ENCODE results near the gene VEPH1.

VEPH1 gene

DNA sequence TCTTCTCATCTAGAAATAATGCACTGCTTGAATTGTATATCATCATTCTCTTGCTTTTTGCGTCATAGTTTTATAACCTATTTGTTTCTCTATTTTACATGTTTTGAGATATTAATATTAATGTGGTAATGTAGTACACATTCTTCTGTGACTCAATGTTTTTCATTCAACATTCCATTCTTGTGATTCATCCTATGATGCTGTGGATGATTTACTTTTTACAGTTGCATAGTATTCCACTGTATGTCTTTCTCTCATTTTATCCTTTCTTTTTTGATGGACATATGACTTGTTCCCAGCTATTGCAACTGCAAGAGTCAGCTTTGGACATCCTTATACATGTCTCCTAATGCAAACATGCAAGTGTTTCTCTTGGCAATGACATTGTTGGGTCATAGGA, 20.6 kb upstream of the VEPH1 start:
- DNase-seq (ENCODE audit: low spot score): no peak

DNA sequence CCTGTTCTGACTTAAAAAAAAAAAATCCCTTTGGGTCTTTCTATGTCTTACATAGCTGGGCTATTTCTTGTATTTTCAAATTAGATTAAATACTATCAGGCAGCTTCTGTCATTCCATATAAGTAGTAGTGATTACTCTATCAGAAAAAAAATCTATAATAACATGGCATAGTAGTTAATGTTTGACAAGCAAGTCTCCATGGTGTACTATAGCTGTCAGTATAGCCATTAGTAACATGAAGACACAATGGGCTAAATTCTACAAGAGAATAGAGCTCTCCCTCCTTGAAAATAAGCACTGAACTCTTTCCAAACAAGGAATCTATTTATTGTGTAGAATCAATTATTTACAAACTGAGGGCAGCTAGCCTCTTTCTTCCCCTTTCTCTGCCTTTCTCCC, 19.4 kb upstream of the VEPH1 start:
- DNase-seq (ENCODE audit: low spot score): no peak

DNA sequence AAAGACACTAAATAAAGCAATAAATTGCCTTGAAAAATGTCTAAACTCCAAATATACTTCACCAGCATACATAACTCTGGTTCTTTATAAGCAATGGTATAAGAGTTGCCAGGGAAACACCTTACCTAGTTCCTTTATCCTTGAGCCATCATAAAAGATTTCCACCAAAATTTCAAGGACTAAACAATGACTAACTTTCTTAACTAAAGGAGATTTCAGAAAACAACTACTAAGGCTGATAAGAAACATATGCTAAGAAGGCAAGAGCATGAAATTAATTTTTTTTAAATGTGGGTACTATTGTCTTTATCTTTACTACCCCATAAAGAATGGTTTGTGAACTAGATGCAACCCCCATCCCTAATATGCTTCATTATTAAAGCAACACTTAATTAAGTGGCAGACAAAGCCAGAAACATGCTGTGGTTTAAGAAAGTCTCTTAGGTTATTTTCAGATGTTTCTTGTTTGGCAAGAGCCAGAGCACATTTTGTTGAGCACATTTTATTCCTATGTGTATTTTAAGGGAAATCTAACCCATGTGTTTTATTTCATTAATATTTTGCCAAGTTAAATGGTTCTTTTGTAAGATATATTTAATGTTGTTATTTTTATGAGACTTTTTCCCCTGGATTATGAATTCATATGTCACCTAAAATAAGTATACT, 17.4 kb upstream of the VEPH1 start:
- no peak for DNase-seq (ENCODE audit: low spot score)

DNA sequence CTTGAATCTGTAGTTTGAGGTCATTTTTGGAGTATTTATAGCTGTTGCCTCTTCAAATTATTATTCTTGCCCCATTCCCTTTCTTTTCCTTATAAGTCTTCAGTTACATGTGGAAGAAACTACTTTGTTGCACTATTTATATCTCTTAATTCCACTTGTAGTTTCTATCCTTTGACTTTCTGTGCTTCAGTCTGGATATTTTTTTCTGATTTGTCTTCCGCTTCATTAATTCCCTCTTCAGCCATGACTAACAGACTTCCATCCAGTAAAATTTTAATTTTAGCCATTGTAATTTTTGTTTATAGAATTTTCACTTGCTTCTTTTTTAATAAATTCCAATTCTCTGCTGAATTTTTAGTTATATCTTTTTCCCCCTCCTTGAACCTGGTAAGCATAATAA, 15.7 kb upstream of the VEPH1 start:
- no peak for DNase-seq (ENCODE audit: low spot score)

DNA sequence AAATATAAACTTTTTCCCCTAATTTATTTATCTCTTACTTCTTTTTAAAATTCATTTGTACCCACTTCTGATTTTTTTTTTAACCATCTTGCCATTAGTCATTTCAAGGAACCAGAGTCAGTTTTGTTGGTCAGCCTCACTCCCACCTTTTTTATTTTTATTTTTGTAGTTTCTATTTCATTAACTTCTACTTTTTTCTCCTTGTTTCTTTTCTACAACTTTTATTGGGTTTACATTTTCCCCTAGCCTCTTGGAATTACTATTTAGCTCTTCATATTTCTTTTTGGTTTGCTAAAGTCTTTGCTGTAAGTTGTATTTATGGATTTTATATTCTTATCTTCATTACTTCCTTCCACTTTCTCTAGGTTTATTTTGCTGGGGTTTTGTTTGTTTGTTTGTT, 13.7 kb upstream of the VEPH1 start:
- no peak for DNase-seq (ENCODE audit: low spot score)

DNA sequence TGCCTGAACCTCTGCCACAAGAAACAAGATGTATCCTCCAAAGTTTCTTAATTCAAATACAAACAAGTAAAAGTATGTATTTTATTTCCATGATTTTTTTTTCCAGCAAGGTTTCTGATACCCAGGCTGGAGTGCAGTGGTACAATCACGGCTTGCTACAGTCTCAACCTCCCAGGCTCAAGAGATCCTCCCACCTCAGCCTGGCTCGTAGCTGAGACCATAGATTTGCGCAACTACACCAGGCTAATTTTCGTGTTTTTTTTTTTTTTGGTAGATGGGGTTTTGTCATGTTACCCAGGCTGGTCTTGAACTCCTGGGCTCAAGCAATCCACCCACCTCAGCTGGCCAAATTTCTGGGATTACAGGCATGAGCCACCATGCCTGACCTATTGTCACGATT, 12.2 kb upstream of the VEPH1 start:
- DNase-seq (ENCODE audit: low spot score): no peak

DNA sequence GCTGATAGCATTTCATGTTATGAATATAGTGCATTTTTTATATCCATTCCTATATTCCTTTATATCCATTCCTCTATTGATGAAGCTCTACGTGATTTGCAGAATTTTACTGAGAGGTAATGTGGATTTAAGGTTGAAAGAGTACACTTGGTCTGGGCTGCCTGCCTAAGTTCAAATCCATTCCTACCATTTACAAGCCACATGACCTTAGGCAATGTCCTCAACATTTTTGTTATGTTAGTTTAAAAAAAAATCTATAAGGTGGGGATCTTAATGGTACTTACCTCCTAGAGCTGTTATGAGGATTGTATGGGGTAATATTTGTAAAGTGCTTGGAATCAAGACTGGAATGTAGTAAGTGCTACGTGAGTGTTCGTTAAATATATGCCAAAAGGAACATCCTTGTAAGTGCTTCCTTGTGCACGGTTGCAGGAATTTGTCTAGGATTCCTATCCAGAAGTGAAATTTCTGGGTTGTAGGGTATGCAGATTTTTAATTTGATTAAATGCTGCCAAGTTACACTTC, 11.2 kb upstream of the VEPH1 start:
- DNase-seq (ENCODE audit: low spot score): no peak

DNA sequence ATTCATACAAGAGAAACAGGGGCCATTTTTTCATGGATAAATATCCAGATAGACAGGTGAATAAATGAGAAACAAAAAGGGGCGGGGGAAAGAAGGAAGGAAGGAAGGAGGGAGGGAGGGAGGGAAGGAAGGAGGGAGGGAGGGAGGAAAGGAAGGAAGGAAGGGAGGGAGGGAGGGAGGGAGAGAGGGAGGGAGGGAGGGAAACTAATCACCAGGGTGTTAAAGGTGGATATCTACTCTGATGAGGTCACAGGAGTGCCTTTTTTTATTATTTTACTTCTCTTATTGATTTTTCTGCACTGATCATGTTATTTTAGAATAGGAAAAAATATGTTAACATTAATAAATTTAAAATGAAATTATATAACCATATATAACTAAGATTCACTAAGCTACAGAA, 10.4 kb upstream of the VEPH1 start:
- no peak for DNase-seq (ENCODE audit: low spot score)

DNA sequence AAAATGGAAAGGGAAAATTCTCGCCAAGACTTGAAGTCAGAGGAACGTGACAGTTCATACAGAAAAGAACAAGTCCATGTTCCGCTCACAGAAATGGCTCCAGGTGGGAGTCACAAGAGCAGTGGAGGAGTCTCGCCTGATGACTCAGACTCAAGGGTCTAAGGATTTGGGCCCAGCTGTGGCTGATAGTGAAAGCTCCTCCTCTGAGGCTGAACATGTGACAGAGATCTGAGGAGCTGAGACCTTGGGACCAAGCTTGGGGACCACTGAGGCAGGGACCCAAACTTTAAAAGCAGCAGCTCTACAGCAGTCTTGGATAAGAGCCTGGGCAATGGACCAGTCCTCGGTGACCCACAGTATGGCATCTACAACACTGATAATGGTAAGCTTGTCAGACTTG, 9.3 kb upstream of the VEPH1 start:
- no peak for DNase-seq (ENCODE audit: low spot score)

DNA sequence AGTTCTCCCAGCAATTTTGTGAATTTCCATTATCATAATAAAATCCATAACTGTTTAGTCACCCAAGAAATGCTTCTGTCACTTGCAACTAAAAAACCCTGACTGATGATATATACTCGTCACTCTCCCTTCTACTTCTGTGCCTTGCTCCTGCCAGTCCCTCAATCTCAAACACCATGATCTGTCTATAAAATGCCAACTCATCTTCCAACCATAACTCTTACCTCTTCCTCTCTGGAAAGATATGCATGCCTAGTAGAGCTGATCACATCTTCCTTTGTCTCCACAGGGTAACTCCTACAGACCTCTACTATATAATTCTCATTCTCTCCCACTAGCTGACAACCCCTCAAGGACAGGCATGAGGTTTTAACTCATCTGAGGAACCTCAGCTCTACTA, 5.2 kb upstream of the VEPH1 start:
- no peak for DNase-seq (ENCODE audit: low spot score)

DNA sequence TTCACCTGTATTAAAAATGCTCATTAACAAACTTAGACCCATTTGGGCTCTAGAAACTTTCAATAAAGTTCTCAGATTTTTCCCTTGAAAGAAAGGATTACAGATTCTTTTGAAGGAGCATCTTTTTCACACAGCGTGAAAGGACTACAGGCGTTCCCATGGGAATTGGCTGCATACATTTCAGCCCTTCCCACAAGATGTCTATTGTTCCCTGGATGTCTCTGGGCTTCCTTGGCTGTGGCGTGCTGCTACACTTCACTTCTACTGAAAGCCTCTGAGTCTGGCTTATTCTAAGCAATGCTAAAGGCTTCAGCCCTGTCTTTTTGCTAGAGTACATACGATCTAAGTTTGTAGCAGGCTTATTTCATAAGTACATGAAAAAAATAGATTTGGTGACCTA, 1.4 kb downstream of the VEPH1 start:
- no peak for DNase-seq (ENCODE audit: low spot score)

DNA sequence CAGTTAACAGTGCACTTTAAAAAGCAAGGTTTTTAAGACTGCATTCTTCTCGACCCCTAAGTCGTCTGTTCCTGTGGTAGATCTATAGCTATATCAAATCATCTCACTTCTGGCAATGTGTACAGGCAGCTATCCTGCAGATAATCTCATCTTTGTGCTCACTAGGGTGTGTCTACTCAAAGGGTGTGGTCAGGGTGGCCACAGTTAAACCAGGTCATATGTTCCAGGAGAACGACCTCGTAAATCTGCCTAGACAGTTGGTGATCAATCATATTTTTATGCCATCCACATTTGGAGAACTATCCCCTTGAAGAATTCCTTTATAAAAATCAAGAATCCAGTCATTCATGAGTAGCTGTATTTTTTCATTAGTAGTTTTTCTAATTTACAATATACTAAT, 3.0 kb downstream of the VEPH1 start:
- DNase-seq (ENCODE audit: low spot score): no peak

DNA sequence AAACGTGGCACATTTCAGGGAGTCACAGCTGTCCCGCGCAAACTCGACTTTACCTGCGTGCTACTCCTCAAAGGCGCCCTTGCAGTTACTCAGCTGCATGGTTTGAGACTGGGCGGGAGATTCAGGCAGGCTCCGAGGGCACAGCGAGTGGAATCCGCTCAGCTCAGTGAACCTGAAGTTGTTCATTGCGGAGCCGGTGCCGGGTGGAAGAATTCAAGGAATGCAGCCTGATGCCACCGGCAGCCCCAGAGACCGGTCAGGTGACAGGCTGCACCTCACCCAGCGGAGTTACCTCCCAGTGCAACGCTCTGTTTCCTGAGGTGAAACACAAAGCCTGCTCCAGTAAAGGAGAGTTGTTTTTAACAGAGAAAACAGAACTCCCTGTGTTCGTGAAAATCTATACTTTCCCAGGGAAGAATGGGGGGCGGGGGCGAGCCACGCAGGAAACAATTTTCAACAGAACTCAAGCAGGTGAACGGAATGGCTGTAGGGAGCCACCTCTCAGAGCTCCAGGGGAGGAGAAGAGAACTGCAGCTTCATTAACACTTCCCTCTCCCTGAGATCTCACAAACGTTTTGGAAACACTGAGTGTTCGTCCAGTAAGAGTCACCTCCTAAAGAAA, 3.8 kb downstream of the VEPH1 start:
- DNase-seq (ENCODE audit: low spot score): peak; percentile 31

DNA sequence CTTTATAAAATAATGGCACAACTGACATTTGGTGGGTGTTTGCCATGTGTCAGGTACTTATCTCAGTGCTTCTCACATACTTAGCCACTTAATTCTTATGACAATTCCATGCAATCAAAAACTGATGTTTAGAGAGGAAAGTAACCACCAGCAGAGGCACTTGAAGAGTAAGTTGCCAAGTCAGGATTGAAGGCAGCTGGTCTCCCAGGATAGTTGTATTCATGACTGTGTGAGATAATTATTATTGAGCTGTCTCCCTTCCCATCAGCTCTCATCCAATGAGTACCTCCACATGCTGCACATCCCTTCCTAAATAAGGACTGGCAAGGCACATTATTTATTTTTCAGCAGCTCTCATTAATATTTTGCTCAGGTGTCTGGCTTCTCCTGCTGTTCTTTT, 4.8 kb downstream of the VEPH1 start:
- no peak for DNase-seq (ENCODE audit: low spot score)

DNA sequence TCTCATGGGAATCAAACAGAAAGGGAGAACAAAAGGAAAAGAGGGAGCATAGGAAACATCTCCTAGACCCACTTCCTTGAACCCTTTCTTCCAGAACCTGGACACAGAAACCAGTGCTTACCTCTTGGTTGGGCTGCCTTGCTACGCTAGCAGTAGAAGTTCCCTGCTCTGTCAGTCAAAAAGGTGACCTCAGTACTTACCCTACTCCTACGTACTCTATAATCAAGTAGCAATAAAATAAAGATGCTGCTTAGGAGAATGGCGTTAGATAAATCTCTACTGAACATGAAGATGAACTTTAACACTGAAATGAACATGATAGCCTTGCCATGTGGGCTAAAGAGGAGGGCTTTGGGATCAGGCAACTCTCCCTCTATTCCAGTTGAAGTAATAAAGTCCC, 7.4 kb downstream of the VEPH1 start:
- no peak for DNase-seq (ENCODE audit: low spot score)

DNA sequence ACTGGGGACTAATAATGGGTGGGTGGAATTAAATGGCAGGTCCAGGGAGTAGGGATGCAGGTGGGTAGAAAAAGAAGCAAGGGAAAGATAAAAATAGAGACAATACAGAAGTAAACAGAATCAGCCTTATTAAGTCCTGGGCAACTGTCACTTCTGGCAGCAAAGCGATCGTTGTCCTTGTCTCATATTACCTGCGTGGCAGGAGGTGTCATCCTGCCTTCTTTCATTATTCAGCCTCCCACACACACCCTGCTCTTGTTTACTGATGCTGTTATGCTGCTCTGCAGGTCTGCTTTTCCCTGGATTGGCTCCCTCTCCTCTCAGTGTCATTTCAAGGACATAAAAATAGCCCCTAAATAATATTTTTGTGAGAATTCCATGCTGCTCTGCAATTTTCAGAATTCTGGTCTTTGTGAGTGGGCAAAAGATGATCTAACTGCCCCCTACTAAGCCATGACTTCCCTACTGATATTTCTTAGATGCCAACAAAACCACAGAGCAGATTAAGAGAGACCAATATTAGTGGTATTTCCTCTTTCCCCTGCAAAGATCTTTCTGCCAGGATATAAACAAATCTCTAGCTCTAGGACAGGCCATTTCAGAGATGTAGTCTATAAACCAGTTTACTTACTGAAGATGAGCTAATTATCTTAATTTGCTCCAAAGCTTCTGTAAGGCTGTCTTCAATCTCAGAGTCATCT, 8.5 kb downstream of the VEPH1 start:
- DNase-seq (ENCODE audit: low spot score): no peak

DNA sequence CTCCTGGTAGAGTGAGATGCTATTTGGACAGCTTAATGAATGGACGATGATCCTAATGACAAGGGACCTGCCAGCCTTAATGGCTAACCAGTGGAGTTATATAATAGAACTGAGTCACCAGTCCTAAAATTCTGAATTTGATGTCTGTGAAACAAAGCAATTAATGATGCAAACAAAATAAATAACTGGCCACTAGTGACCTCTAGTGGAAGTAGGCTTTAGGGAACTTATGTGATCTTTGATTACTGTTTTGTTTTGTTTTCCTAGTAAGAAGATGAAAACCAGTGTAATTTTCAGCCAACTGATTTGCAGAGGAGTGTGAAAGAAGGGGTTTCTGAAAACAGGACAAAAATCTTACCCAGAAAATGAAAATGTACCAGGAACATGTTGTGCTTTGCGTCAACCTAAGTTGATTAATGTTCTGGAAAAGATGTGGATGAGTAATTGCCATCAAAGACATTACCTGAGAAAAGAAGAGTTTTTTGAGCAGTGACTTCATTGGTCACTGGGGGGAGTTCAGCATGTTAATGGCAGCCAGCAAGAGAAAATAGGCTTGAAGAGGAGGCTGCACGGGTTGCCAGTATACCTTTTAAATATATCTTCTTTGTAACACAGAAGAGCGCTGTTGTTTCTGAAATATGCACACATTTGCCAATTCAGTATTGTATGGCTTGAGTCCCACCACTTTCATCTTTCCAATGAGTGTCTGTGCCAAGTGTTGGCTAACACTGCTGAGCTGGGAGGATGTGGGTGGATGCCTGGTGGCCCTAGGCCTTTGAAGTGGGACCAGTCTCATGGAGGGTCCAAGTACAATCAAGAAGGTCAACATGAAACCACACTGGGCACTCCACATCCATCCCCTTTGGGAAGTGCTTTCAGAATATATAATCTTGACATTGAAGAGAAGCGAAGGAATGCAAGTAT, 9.3 kb downstream of the VEPH1 start:
- no peak for DNase-seq (ENCODE audit: low spot score)

DNA sequence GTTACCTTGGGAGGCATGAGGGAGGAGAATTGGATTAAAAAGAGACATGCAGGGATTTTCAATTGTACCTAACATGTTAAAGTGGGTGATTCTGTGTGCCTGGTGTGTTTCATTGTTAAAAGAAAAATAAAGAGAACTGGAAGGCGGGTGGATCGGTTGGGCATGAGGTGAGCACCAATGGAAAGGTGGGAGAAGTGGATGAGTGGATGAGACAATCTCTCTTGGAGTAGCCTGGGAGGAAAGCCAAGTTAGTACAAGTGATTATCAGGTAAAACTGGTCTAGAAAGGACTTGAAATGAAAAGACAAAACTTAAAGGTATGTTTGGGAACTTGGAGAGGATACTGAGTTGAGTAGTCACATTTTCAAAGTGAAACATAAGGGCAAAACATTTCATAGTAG, 12.1 kb downstream of the VEPH1 start:
- DNase-seq (ENCODE audit: low spot score): no peak

DNA sequence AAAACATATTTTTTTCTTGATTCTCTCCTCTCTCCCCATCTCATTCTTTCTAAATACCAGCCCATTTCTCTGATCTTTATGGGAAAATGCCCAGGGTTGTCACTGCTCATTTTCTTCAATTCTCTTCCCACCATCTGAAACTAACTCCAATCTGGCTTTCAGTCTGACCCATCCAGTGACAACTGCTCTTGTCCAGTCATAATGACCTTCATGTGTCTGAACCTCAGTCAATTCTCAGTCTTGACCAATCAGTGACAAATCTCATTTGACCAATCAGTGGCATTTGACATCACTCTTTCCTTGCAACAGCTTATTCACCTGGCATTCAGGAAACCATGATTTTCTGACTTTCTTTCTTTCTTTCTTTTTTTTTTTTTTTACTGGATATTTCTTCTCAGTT, 15.1 kb downstream of the VEPH1 start:
- no peak for DNase-seq (ENCODE audit: low spot score)

DNA sequence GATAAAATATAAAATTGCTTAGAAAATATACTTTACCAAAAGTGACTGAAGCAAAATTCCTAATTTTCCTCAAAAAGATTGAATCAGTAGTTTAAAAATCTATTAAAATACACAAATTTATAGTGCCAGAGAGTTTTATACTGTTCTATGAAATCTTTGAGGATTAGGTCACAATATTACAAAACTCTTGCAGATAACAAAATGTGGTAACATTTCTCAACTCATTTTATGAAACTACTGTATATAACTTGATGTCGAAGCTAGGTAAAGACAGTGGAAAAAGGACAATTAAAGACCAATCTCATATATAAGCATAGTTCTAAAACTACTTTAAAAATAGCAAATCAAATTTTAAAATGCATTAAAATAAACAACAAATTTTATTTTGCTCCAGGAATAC, 15.9 kb downstream of the VEPH1 start:
- DNase-seq (ENCODE audit: low spot score): no peak

DNA sequence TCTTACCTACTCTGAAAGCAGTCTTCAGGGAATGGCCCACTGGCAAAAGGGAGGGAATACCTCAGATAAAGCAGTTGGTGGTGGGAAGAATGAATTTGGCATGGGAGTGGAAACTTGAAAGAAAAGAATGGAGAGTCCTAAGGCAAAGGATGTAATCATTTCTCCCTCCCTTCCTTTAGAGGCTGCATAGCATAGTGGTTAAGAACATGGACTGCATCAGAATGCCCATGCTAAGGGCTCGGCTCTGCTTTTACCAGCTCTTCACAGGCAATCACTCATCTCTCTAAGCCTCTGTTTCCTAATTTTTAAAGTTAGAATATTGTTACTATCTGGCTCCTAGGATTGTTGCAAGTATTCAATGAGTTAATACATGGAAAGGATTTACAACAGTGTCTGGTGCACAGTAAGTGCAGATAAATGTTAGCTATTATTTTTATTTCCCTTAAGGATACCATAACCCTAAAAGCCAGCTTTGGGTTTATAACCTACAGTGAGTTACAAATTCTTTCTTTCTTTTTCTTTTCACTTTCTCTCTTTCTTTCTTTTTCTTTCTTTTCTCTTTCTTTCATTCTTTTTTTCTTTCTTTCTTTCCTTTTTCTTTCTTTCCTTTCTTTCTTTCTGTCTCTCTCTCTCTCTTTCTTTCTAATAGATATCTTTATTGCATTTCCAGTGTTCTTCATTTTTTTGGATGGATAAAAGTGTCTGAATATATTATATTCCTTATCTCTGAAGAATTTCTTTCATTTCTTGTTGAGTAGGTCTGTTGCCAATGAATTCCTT, 23.6 kb downstream of the VEPH1 start:
- DNase-seq (ENCODE audit: low spot score): no peak

DNA sequence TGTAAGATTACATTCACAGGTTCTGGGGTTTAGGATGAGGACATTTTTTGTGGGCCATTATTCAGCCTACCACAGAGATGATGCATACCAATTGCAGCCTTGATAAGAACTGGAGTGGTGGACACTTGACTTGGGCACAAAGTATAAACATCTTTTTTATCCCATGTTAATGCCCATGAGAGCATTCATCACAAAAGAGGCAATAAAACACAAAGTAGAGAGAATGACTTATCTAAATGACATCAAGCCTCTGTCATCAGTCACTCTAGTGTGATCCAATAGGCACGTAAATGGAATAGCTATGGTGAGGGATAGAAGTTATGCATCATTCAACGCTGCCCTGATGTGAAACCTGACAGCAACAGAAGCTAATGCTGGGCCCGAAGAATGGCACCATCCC, 25.8 kb downstream of the VEPH1 start:
- DNase-seq (ENCODE audit: low spot score): no peak
